Measurements from ENCODE around the gene C3orf18. TPM values are rescaled to one million over a fixed set of nuclear protein-coding genes. Genes with fewer than 3 reads are reported as not detected.

The C3orf18 gene
- total and polyA plus RNA-seq, 2 experiments from 2014 or later: 2.4 to 7.7 TPM

DNA sequence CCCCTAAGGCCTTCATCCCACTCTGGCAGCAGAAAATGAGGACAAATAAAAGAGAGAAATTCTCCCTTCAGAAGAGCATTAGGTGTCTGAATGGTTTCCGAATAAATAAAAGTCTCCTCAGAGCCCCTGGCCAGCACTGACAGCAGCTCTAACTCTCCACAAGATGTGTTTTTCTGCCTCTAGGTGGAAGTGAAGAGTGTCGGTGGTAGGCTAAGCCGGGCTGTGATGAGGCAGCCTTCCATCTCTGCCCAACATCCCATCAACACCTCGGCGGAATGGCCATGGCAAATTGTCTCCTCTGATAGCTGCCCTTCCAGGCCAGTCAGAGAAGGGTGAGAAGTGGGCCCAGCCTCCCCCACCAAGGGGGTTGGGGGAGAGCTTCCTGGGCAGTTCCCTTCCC lies 57.8 kb downstream of the C3orf18 start:
- no peaks in the 10 kb centered on the region for H3K9me2 ChIP-seq (ENCODE audit: insufficient read depth)
- ATAC-seq (peak; percentile 74), DNase-seq (ENCODE audit: low spot score) (peak; percentile 27)
- Mint-ChIP-seq H3K27me3 (ENCODE audit: insufficient read depth, low read depth, poor library complexity) (peaks cover 8% of the 10 kb centered on the region), H3K27ac (no peak overlapping the region), H3K4me1 (peaks cover 13% of the 10 kb centered on the region), H3K36me3 (ENCODE audit: low read depth) (no peaks in the 10 kb centered on the region), H3K9me3 (no peaks in the 10 kb centered on the region), H3K4me3 (no peak overlapping the region)
- H3K79me2 ChIP-seq (replicated peaks; ENCODE audit: insufficient read depth): no peaks in the 10 kb centered on the region
- H3K4me2 ChIP-seq: no peak overlapping the region
- TF ChIP-seq, protein P1, sequence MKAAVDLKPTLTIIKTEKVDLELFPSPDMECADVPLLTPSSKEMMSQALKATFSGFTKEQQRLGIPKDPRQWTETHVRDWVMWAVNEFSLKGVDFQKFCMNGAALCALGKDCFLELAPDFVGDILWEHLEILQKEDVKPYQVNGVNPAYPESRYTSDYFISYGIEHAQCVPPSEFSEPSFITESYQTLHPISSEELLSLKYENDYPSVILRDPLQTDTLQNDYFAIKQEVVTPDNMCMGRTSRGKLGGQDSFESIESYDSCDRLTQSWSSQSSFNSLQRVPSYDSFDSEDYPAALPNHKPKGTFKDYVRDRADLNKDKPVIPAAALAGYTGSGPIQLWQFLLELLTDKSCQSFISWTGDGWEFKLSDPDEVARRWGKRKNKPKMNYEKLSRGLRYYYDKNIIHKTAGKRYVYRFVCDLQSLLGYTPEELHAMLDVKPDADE (IDR thresholded peaks at IDR 0.05): no peak
- TF ChIP-seq ZNF114 (CRISPR knock-in tag; IDR thresholded peaks at IDR 0.05) (no peak), ZNF331 (CRISPR knock-in tag; IDR thresholded peaks at IDR 0.05; ENCODE audit: low read depth) (no peak), CREB1 (CRISPR knock-in tag; IDR thresholded peaks at IDR 0.05; ENCODE audit: low read depth) (no peak)
- TF ChIP-seq, protein P2, sequence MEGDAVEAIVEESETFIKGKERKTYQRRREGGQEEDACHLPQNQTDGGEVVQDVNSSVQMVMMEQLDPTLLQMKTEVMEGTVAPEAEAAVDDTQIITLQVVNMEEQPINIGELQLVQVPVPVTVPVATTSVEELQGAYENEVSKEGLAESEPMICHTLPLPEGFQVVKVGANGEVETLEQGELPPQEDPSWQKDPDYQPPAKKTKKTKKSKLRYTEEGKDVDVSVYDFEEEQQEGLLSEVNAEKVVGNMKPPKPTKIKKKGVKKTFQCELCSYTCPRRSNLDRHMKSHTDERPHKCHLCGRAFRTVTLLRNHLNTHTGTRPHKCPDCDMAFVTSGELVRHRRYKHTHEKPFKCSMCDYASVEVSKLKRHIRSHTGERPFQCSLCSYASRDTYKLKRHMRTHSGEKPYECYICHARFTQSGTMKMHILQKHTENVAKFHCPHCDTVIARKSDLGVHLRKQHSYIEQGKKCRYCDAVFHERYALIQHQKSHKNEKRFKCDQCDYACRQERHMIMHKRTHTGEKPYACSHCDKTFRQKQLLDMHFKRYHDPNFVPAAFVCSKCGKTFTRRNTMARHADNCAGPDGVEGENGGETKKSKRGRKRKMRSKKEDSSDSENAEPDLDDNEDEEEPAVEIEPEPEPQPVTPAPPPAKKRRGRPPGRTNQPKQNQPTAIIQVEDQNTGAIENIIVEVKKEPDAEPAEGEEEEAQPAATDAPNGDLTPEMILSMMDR (conservative IDR thresholded peaks at IDR 0.05; ENCODE audit: low read depth in 2 of 2): peak in 1 of 2 experiments; percentile 38; a peak in 2 of 4 replicates
- no peak overlapping the region for H2AFZ ChIP-seq
- H3F3A ChIP-seq (replicated peaks; ENCODE audit: low read depth): no peaks in the 10 kb centered on the region
- peaks cover 14% of the 10 kb centered on the region for H3K27me3 ChIP-seq (ENCODE audit: insufficient read depth)
- H3K4me3 ChIP-seq: no peak overlapping the region
- 0 out of 2 replicates have a peak, but pooled peaks cover 1% of the 10 kb centered on the region for H3K4me1 ChIP-seq (ENCODE audit: insufficient read depth)
- no peak overlapping the region for H3K27ac ChIP-seq (ENCODE audit: low read depth)
- H4K20me1 ChIP-seq (replicated peaks; ENCODE audit: insufficient read depth): no peaks in the 10 kb centered on the region
- H3K36me3 ChIP-seq (ENCODE audit: insufficient read depth): no peaks in the 10 kb centered on the region

DNA sequence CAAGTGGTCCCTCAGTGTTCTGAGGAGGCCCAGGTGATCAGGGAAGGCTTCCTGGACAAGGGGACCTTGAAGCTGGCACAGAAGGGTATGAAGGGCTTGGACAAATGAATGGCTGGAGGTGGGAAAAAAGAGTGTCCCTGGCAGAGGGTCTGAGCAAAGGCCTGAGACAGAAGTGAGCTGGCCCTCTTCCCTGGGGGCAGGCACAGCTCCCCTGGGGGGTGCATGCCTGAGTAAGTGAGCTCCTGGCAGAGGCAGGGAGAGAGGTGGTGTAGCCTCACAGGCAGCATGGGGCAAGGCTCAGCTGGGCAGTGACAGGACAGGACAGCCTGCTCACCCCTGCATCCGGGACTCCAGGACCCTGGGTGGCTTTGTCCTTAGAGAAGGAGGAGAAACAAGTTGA lies 58.7 kb downstream of the C3orf18 start:
- no peaks in the 10 kb centered on the region for H3K9me3 Mint-ChIP-seq
- no peaks in the 10 kb centered on the region for H4K20me1 ChIP-seq (replicated peaks; ENCODE audit: insufficient read depth)
- no peaks in the 10 kb centered on the region for H3K36me3 ChIP-seq (ENCODE audit: insufficient read depth)
- peaks cover 23% of the 10 kb centered on the region for H3K27me3 ChIP-seq (ENCODE audit: insufficient read depth)
- H2AFZ ChIP-seq: no peak overlapping the region
- no peaks in the 10 kb centered on the region for H3K4me1 ChIP-seq (ENCODE audit: insufficient read depth)
- no peak overlapping the region for H3K4me3 ChIP-seq
- 0 out of 2 replicates have a peak, but pooled peaks cover 5% of the 10 kb centered on the region for H3F3A ChIP-seq (replicated peaks; ENCODE audit: low read depth)
- no peak overlapping the region for H3K27ac ChIP-seq (ENCODE audit: low read depth)
- H3K9me2 ChIP-seq (ENCODE audit: insufficient read depth): no peaks in the 10 kb centered on the region
- peaks cover 7% of the 10 kb centered on the region for H3K27me3 Mint-ChIP-seq (ENCODE audit: insufficient read depth, low read depth, poor library complexity)
- no peaks in the 10 kb centered on the region for H3K79me2 ChIP-seq (replicated peaks; ENCODE audit: insufficient read depth)
- H3K27ac Mint-ChIP-seq: no peak overlapping the region
- TF ChIP-seq, protein P2 (conservative IDR thresholded peaks at IDR 0.05; ENCODE audit: low read depth in 2 of 2): no peak
- TF ChIP-seq, protein P1 (IDR thresholded peaks at IDR 0.05): no peak
- TF ChIP-seq, protein P3, sequence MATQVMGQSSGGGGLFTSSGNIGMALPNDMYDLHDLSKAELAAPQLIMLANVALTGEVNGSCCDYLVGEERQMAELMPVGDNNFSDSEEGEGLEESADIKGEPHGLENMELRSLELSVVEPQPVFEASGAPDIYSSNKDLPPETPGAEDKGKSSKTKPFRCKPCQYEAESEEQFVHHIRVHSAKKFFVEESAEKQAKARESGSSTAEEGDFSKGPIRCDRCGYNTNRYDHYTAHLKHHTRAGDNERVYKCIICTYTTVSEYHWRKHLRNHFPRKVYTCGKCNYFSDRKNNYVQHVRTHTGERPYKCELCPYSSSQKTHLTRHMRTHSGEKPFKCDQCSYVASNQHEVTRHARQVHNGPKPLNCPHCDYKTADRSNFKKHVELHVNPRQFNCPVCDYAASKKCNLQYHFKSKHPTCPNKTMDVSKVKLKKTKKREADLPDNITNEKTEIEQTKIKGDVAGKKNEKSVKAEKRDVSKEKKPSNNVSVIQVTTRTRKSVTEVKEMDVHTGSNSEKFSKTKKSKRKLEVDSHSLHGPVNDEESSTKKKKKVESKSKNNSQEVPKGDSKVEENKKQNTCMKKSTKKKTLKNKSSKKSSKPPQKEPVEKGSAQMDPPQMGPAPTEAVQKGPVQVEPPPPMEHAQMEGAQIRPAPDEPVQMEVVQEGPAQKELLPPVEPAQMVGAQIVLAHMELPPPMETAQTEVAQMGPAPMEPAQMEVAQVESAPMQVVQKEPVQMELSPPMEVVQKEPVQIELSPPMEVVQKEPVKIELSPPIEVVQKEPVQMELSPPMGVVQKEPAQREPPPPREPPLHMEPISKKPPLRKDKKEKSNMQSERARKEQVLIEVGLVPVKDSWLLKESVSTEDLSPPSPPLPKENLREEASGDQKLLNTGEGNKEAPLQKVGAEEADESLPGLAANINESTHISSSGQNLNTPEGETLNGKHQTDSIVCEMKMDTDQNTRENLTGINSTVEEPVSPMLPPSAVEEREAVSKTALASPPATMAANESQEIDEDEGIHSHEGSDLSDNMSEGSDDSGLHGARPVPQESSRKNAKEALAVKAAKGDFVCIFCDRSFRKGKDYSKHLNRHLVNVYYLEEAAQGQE (IDR thresholded peaks at IDR 0.05; ENCODE audit: unreplicated experiment): no peak
- TF ChIP-seq JUNB (IDR thresholded peaks at IDR 0.05; ENCODE audit: unreplicated experiment) (no peak), CREB1 (CRISPR knock-in tag; IDR thresholded peaks at IDR 0.05; ENCODE audit: low read depth) (no peak), STAT1 (IDR thresholded peaks at IDR 0.05; ENCODE audit: unreplicated experiment) (no peak)
- no peak overlapping the region; the same call in 2 of the 3 replicates for H3K4me3 Mint-ChIP-seq
- DNase-seq (ENCODE audit: low spot score): no peak
- H3K4me2 ChIP-seq: no peak overlapping the region
- no peak for ATAC-seq
- peaks cover 10% of the 10 kb centered on the region for H3K4me1 Mint-ChIP-seq
- H3K36me3 Mint-ChIP-seq (ENCODE audit: low read depth): no peaks in the 10 kb centered on the region

All from GM23338 (cell line).